HT1080 (cell line): Measurements from ENCODE around the gene ABCG5. TPM values are rescaled to one million over a fixed set of nuclear protein-coding genes. Genes with fewer than 3 reads are reported as not detected.

Experiments used
- DNase-seq: peaks from one replicate; pipeline ENCODE4 v3.0.0-alpha.2; 2015; ENCODE audit warnings: low read depth
- total RNA-seq: library from RNA; depleted of rRNA; stranded (reverse); fragments of >200 nt; shearing (Covaris generic); gene quantifications from 2 replicates; pipeline ENCODE4 v1.2.3, GENCODE V29; 2014

ABCG5 gene
- total RNA-seq, 1 experiment from 2014 or later = not detected

- DNase-seq = no peak
Observed at GRCh38 chr2:43842866-43843226, 4.2 kb upstream of the ABCG5 start.

- DNase-seq = no peak
Observed at GRCh38 chr2:43841949-43842865, 3.6 kb upstream of the ABCG5 start.

GRCh38 chr2:43840965-43841364 lies 2.3 kb upstream of the ABCG5 start:
- DNase-seq = no peak

- no peak for DNase-seq
Observed at GRCh38 chr2:43839776-43840564, 1.3 kb upstream of the ABCG5 start.

GRCh38 chr2:43837831-43838559 lies 644 bp downstream of the ABCG5 start:
- no peak for DNase-seq

GRCh38 chr2:43837033-43837432 lies 1.6 kb downstream of the ABCG5 start:
- no peak for DNase-seq

- DNase-seq = no peak
Observed at GRCh38 chr2:43832457-43832856, 6.2 kb downstream of the ABCG5 start.

GRCh38 chr2:43831543-43832294 lies 6.9 kb downstream of the ABCG5 start:
- DNase-seq = no peak

- DNase-seq = no peak
Observed at GRCh38 chr2:43826305-43827250, 12.1 kb downstream of the ABCG5 start.

- no peak for DNase-seq
Observed at GRCh38 chr2:43825841-43826240, 12.8 kb downstream of the ABCG5 start.

- no peak for DNase-seq
Observed at GRCh38 chr2:43824951-43825493, 13.6 kb downstream of the ABCG5 start.

- DNase-seq = no peak
Observed at GRCh38 chr2:43824512-43824911, 14.1 kb downstream of the ABCG5 start.

- no peak for DNase-seq
Observed at GRCh38 chr2:43823751-43824150, 14.9 kb downstream of the ABCG5 start.

- DNase-seq = no peak
Observed at GRCh38 chr2:43822839-43823238, 15.8 kb downstream of the ABCG5 start.

- DNase-seq = no peak
Observed at GRCh38 chr2:43819491-43820163, 19.0 kb downstream of the ABCG5 start.

GRCh38 chr2:43818761-43819160 lies 19.9 kb downstream of the ABCG5 start:
- DNase-seq = peak; percentile 70

- no peak for DNase-seq
Observed at GRCh38 chr2:43814711-43815110, 23.9 kb downstream of the ABCG5 start.

- DNase-seq = no peak
Observed at GRCh38 chr2:43812947-43813346, 25.7 kb downstream of the ABCG5 start.

GRCh38 chr2:43812006-43812405 lies 26.6 kb downstream of the ABCG5 start:
- DNase-seq = no peak
